ENCODE results near the gene DDX25. TPM values are rescaled to one million over a fixed set of nuclear protein-coding genes. Genes with fewer than 3 reads are reported as not detected.

Gene DDX25
- total and polyA plus RNA-seq, 2 of the 4 experiments (the other 2 are of a cell fraction) = under 0.01 TPM; not detected in 1

DNA sequence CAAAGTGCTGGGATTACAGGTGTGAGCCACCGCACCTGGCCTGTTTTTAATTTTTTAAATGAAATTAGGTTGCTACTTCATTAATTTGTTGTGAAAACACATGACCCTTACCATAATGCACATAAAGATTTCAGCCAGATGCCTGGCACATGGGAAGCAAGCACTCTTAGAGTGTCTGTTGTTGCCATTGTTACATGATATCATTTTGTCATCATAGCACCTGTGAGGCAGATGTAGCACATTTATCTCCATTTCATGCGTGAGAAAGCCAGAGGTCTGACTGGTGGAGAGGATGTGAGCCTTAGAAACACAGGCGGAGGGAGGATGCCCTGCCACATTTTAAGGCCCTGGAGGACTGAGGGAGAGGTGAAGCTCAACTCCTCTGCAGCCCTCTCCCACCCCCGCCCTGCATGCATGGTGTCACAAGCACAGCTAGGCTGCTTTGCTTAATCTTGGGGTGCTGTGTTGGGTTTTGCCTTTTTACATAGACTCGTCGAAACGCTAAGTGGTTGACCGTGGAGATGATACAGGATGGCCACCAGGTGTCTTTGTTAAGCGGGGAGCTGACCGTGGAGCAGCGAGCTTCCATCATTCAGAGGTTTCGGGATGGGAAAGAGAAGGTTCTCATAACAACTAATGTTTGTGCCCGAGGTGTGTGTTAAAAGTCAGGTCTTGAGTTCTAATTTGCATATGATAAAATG is 14.0 kb downstream of the DDX25 start:
- intact Hi-C loops (cut with micrococcal nuclease) = no loop called here
- CTCF ChIA-PET = interaction anchor here (0.6 to 1.1 kb wide), 2 partner anchors 273 to 408 kb away, joined by 3 read pairs; no protein-coding TSS in a partner anchor
- Histone ChIP-seq H4K91ac (ENCODE audit: insufficient read depth, low read depth, low read length) (no peak overlapping the region), H3K4me1 (ENCODE audit: control insufficient read depth, insufficient read depth, low read length) (no peaks in the 10 kb centered on the region), H4K8ac (ENCODE audit: low read depth in 2 of 2, low read length in 2 of 2) (no peak overlapping the region), H3K56ac (ENCODE audit: extremely low read depth, insufficient read depth, low read length) (no peak overlapping the region), H3K4me3 (ENCODE audit: insufficient read depth, low read depth, low read length) (no peak overlapping the region), H2BK20ac (ENCODE audit: low read depth, low read length) (no peak overlapping the region), H3K4ac (ENCODE audit: low read depth, low read length) (no peak overlapping the region), H3K36me3 (ENCODE audit: control insufficient read depth, insufficient read depth, low read length) (no peaks in the 10 kb centered on the region), H2AFZ (replicated peaks; ENCODE audit: low read length, poor library complexity) (no peak overlapping the region), H2AK9ac (replicated peaks; ENCODE audit: low read depth, low read length, poor library complexity) (no peak overlapping the region), H3K4me2 (ENCODE audit: low read depth, low read length) (no peak overlapping the region), H3K27ac (ENCODE audit: insufficient read depth, low read length) (no peak overlapping the region), H3K27me3 (ENCODE audit: control insufficient read depth, insufficient read depth, low read length) (peaks cover 32% of the 10 kb centered on the region), H3K14ac (replicated peaks; ENCODE audit: low read depth, low read length) (no peak overlapping the region), H4K20me1 (ENCODE audit: insufficient read depth, low read length) (no peaks in the 10 kb centered on the region), H3K9me1 (ENCODE audit: insufficient read depth, low read length) (no peaks in the 10 kb centered on the region), H2AK5ac (ENCODE audit: low read depth, low read length) (no peak overlapping the region), H2BK5ac (ENCODE audit: low read depth, low read length, poor library complexity, severe bottlenecking) (no peak overlapping the region), H2BK15ac (ENCODE audit: low read depth, low read length) (no peak overlapping the region), H4K5ac (ENCODE audit: low read depth, low read length) (no peak overlapping the region), H2BK120ac (ENCODE audit: low read depth, low read length) (no peak overlapping the region), H3K9me3 (ENCODE audit: control insufficient read depth, insufficient read depth, low read length) (no peaks in the 10 kb centered on the region), H3K23ac (ENCODE audit: low read depth, low read length) (no peak overlapping the region), H3K79me1 (ENCODE audit: low read depth in 1 of 2, low read length in 2 of 2) (no peaks in the 10 kb centered on the region), H3K18ac (ENCODE audit: low read depth, low read length) (no peak overlapping the region), H3K9ac (ENCODE audit: low read depth, low read length) (no peak overlapping the region)
- WGBS, 2 experiments (ENCODE audit: extremely low coverage in 2 of 2, insufficient read length in 1 of 2) = 59% methylated on average over 7 of the region's 13 CpGs; no CpG with 5 or more reads in 1 of the 2 experiments
- in situ Hi-C loops (cut with MboI; ENCODE audit: low sequenced_read_pairs) = no loop called here
- BruUV-seq (replicated peaks) = no TSS peak
- dilution Hi-C loops (cut with HindIII; ENCODE audit: low sequenced_read_pairs, unreplicated experiment) = loop anchor here (25.0 kb wide), 1 partner anchor 294 kb away; the partner anchor contains the start of genes FAM118B and RPUSD4
- POLR2A ChIA-PET (ENCODE audit: unreplicated experiment) = no interaction called here
- ATAC-seq (ENCODE audit: low read depth) = no peak
- TF ChIP-seq NFE2L2 (IDR thresholded peaks at IDR 0.05; ENCODE audit: low read depth, low read length) (no peak), CEBPB (IDR thresholded peaks at IDR 0.05; ENCODE audit: low read depth, low read length) (no peak), BHLHE40 (IDR thresholded peaks at IDR 0.05; ENCODE audit: low read depth, low read length) (no peak), POLR2A (IDR thresholded peaks at IDR 0.05; ENCODE audit: low read depth, low read length) (no peak), FOS (IDR thresholded peaks at IDR 0.05; ENCODE audit: low read depth, low read length) (no peak), RFX5 (IDR thresholded peaks at IDR 0.05; ENCODE audit: low read depth, low read length) (no peak), SMC3 (IDR thresholded peaks at IDR 0.05; ENCODE audit: low read depth, low read length) (no peak), MAFK (IDR thresholded peaks at IDR 0.05; ENCODE audit: low read depth, low read length) (no peak), CHD1 (IDR thresholded peaks at IDR 0.05; ENCODE audit: low read depth, low read length) (no peak), RAD21 (IDR thresholded peaks at IDR 0.05; ENCODE audit: low read length) (no peak), RCOR1 (IDR thresholded peaks at IDR 0.05; ENCODE audit: insufficient replicate concordance, low read length) (no peak), MXI1 (IDR thresholded peaks at IDR 0.05; ENCODE audit: borderline replicate concordance, low read depth, low read length) (no peak), MAZ (IDR thresholded peaks at IDR 0.05; ENCODE audit: borderline replicate concordance, low read depth, low read length) (no peak)
- TF ChIP-seq, protein P1, sequence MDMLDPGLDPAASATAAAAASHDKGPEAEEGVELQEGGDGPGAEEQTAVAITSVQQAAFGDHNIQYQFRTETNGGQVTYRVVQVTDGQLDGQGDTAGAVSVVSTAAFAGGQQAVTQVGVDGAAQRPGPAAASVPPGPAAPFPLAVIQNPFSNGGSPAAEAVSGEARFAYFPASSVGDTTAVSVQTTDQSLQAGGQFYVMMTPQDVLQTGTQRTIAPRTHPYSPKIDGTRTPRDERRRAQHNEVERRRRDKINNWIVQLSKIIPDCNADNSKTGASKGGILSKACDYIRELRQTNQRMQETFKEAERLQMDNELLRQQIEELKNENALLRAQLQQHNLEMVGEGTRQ (IDR thresholded peaks at IDR 0.05; ENCODE audit: low read depth, low read length) = no peak
- TF ChIP-seq, protein P2, sequence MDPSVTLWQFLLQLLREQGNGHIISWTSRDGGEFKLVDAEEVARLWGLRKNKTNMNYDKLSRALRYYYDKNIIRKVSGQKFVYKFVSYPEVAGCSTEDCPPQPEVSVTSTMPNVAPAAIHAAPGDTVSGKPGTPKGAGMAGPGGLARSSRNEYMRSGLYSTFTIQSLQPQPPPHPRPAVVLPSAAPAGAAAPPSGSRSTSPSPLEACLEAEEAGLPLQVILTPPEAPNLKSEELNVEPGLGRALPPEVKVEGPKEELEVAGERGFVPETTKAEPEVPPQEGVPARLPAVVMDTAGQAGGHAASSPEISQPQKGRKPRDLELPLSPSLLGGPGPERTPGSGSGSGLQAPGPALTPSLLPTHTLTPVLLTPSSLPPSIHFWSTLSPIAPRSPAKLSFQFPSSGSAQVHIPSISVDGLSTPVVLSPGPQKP (IDR thresholded peaks at IDR 0.05; ENCODE audit: borderline replicate concordance, low read depth, low read length) = no peak
- TF ChIP-seq, protein P3, sequence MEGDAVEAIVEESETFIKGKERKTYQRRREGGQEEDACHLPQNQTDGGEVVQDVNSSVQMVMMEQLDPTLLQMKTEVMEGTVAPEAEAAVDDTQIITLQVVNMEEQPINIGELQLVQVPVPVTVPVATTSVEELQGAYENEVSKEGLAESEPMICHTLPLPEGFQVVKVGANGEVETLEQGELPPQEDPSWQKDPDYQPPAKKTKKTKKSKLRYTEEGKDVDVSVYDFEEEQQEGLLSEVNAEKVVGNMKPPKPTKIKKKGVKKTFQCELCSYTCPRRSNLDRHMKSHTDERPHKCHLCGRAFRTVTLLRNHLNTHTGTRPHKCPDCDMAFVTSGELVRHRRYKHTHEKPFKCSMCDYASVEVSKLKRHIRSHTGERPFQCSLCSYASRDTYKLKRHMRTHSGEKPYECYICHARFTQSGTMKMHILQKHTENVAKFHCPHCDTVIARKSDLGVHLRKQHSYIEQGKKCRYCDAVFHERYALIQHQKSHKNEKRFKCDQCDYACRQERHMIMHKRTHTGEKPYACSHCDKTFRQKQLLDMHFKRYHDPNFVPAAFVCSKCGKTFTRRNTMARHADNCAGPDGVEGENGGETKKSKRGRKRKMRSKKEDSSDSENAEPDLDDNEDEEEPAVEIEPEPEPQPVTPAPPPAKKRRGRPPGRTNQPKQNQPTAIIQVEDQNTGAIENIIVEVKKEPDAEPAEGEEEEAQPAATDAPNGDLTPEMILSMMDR (conservative IDR thresholded peaks at IDR 0.05; ENCODE audit: low read depth, low read length) = no peak
- no peak for DNase-seq

Measured in IMR-90 (cell line).